Endothelial cell of umbilical vein (primary cell): ENCODE results near the gene NCOA5. TPM values are rescaled to one million over a fixed set of nuclear protein-coding genes. Genes with fewer than 3 reads are reported as not detected.

Experiments
- BruUV-seq: library from RNA; stranded (reverse); fragments of 400-500 nt; replicated peaks from 2 replicates; lab custom pipeline; 2021; lab: Mats Ljungman, UMichigan
- CTCF ChIA-PET: fragments of 300-600, 350-600 bp; sonication (Branson Sonifier 250); formaldehyde crosslinking; loops from one replicate; lab custom pipeline; 2021; ENCODE audit warnings: antibody characterized with exemption, inconsistent platforms; lab: Charles Lee
- POLR2A ChIA-PET: fragments of 300-600, 350-600 bp; sonication (Branson Sonifier 250); formaldehyde crosslinking; loops from one replicate; lab custom pipeline; 2021; ENCODE audit warnings: antibody characterized with exemption, inconsistent platforms; lab: Charles Lee
- DNase-seq: peaks from one replicate; pipeline ENCODE4 v3.0.0-alpha.2; 2011; ENCODE audit warnings: low read depth, low spot score
- FAIRE-seq: peaks from 2 replicates; lab custom pipeline; 2011; peaks lifted over from hg19 to GRCh38; lab: Jason Lieb, UNC
- H2AFZ ChIP-seq: 2 replicates; pipeline ENCODE4 v1.6.0; 2012; ENCODE audit warnings: low read depth, low read length, control low read depth, inconsistent platforms
- H3K27ac ChIP-seq: 2 replicates; pipeline ENCODE4 v1.5.1; 2011; ENCODE audit warnings: low read depth, mild to moderate bottlenecking, control low read depth, low read length, moderate library complexity; ENCODE audit not compliant: insufficient read depth
- H3K27me3 ChIP-seq, 2 experiments: 2 replicates each; pipeline versions ENCODE4 v1.6.0 to v1.6.1; 2011; ENCODE audit warnings: low read length in 2 of 2, mixed read lengths in 1 of 2; ENCODE audit not compliant: control insufficient read depth in 2 of 2, insufficient read depth in 2 of 2
- H3K36me3 ChIP-seq, 2 experiments: 2 replicates in 1 of 2; 3 replicates in 1 of 2; pipeline ENCODE4 v1.5.1; 2011; ENCODE audit warnings: low read length in 2 of 2, mild to moderate bottlenecking in 1 of 2, moderate library complexity in 1 of 2; ENCODE audit not compliant: control insufficient read depth in 2 of 2, insufficient read depth in 2 of 2; ENCODE audit errors: extremely low read depth in 1 of 2
- H3K4me1 ChIP-seq: 3 replicates; pipeline ENCODE4 v1.5.1; 2011; ENCODE audit warnings: mild to moderate bottlenecking, low read length; ENCODE audit not compliant: control insufficient read depth, insufficient read depth; ENCODE audit errors: extremely low read depth
- H3K4me2 ChIP-seq: 2 replicates; pipeline ENCODE4 v1.6.1; 2011; ENCODE audit warnings: low read length, control low read depth, mixed read lengths; ENCODE audit not compliant: insufficient read depth
- H3K4me3 ChIP-seq, 3 experiments: fragments of 200-600 bp in 1 of 3; sonication (generic), shearing (Covaris generic) in 1 of 3; replicated peaks in 1 of 3; 2 replicates each; pipeline ENCODE4 v1.5.1; 2011 to 2016; ENCODE audit warnings: control low read depth in 3 of 3, low read length in 3 of 3, mild to moderate bottlenecking in 2 of 3, inconsistent platforms in 1 of 3, low read depth in 1 of 3, moderate library complexity in 1 of 3; ENCODE audit not compliant: insufficient read depth in 1 of 3
- H3K79me2 ChIP-seq: 2 replicates; pipeline ENCODE4 v1.6.0; 2012; ENCODE audit warnings: low read length, inconsistent platforms; ENCODE audit not compliant: control insufficient read depth, insufficient read depth
- H3K9ac ChIP-seq: replicated peaks from 2 replicates; pipeline ENCODE3; 2011; ENCODE audit warnings: low read length, control low read depth; ENCODE audit not compliant: insufficient read depth; ENCODE audit errors: extremely low read depth
- H3K9me1 ChIP-seq: replicated peaks from 3 replicates; pipeline ENCODE4 v1.6.0; 2011; ENCODE audit warnings: mild to moderate bottlenecking, low read length; ENCODE audit not compliant: control insufficient read depth, insufficient read depth; ENCODE audit errors: extremely low read depth
- H3K9me3 ChIP-seq: replicated peaks from 2 replicates; pipeline ENCODE4 v1.5.1; 2012; ENCODE audit warnings: low read length, inconsistent platforms; ENCODE audit not compliant: control insufficient read depth, insufficient read depth
- H4K20me1 ChIP-seq: replicated peaks from 2 replicates; pipeline ENCODE3; 2011; ENCODE audit warnings: mild to moderate bottlenecking, low read length; ENCODE audit not compliant: control insufficient read depth, insufficient read depth; ENCODE audit errors: extremely low read depth
- CTCF ChIP-seq, 2 donors: IDR thresholded peaks; 1 replicate in 1 of 2; 2 replicates in 1 of 2; pipeline ENCODE4 v1.5.1; 2011; ENCODE audit warnings: low read length in 2 of 2, mild to moderate bottlenecking in 2 of 2, moderate library complexity in 2 of 2, control low read depth in 1 of 2, inconsistent platforms in 1 of 2, low read depth in 1 of 2; ENCODE audit not compliant: insufficient read depth in 1 of 2; ENCODE audit errors: extremely low read depth in 1 of 2
- EZH2 ChIP-seq: IDR thresholded peaks from 2 replicates; pipeline ENCODE4 v1.6.1; 2012; ENCODE audit warnings: borderline replicate concordance, low read depth, mild to moderate bottlenecking, moderate library complexity, low read length, inconsistent platforms; ENCODE audit not compliant: severe bottlenecking
- FOS ChIP-seq: IDR thresholded peaks from 2 replicates; pipeline ENCODE4 v1.6.1; 2011; ENCODE audit warnings: mild to moderate bottlenecking, low read length, moderate library complexity, borderline replicate concordance; ENCODE audit not compliant: insufficient read depth
- GATA2 ChIP-seq: IDR thresholded peaks from 2 replicates; pipeline ENCODE4 v1.7.0; 2011; ENCODE audit warnings: low read depth, mild to moderate bottlenecking, moderate library complexity, mixed read lengths, low read length; ENCODE audit not compliant: insufficient read length, insufficient read depth
- JUN ChIP-seq: IDR thresholded peaks from 2 replicates; pipeline ENCODE4 v1.6.1; 2011; ENCODE audit warnings: borderline replicate concordance, low read depth; ENCODE audit not compliant: insufficient read length, insufficient read depth
- MAX ChIP-seq: IDR thresholded peaks from 2 replicates; pipeline ENCODE4 v1.6.1; 2011; ENCODE audit not compliant: insufficient read depth, insufficient read length
- MYC ChIP-seq: IDR thresholded peaks from one replicate; pipeline ENCODE4 v1.6.1; 2011; ENCODE audit warnings: mild to moderate bottlenecking, low read depth, low read length
- POLR2A ChIP-seq: IDR thresholded peaks from 2 replicates; pipeline ENCODE4 v1.6.1; 2012; ENCODE audit warnings: low read depth, mild to moderate bottlenecking, control low read depth, low read length
- POLR2AphosphoS5 ChIP-seq: IDR thresholded peaks from 2 replicates; pipeline ENCODE4 v1.6.1; 2012; ENCODE audit warnings: low read depth, mild to moderate bottlenecking, control low read depth, low read length, moderate library complexity; ENCODE audit not compliant: insufficient read depth
- dilution Hi-C: fragments of 300-500 bp; cut with MboI; formaldehyde crosslinking; loops from one replicate; pipeline ENCODE4 v1.15.0; 2019; ENCODE audit warnings: low sequenced_read_pairs; ENCODE audit not compliant: extremely low pct_ligation_motif_present
- intact Hi-C: fragments of 100-400 bp; cut with micrococcal nuclease; formaldehyde crosslinking; loops from one replicate; pipeline ENCODE4 v1.10.0; 2022
- polyA plus RNA-seq, 4 experiments: library from polyadenylated mRNA; depleted of rRNA in 3 of 4; stranded (reverse) in 3 of 4; unstranded in 1 of 4; fragments of >200 nt; gene quantifications; 2 replicates each; pipeline versions ENCODE4 v1.2.1 to v1.2.3, GENCODE V29; 2011 to 2012; ENCODE audit warnings: missing spikeins in 1 of 4
- total RNA-seq: library from RNA; stranded (reverse); gene quantifications from 2 replicates; pipeline ENCODE4 v1.2.3, GENCODE V29; 2021

Gene NCOA5
- total and polyA plus RNA-seq, 2 donors (not counting 3 experiments of a cell fraction or from before 2014, with no cell fraction given) = 32.0 to 39.5 TPM

GRCh38 chr20:46047821-46048220, 41.9 kb downstream of the NCOA5 start:
- Histone ChIP-seq H3K4me1 (no peaks in the 10 kb centered on the region), H3K36me3 (no peaks in the 10 kb centered on the region), H3K27me3 (no peaks in the 10 kb centered on the region), H3K79me2 (no peaks in the 10 kb centered on the region), H3K4me2 (no peak overlapping the region), H2AFZ (no peak overlapping the region), H3K9me1 (no peaks in the 10 kb centered on the region), H3K4me3 (no peak overlapping the region), H3K27ac (no peak overlapping the region), H3K9me3 (no peaks in the 10 kb centered on the region), H3K9ac (no peak overlapping the region), H4K20me1 (no peaks in the 10 kb centered on the region)
- CTCF ChIA-PET = no interaction called here
- dilution Hi-C loops = no loop called here
- TF ChIP-seq JUN (no peak), POLR2A (no peak), MAX (no peak), POLR2AphosphoS5 (no peak), EZH2 (no peak), CTCF (IDR thresholded peaks at IDR 0.05; ENCODE audit: extremely low read depth in 1 of 2, insufficient read depth in 1 of 2, low read depth in 1 of 2, low read length in 2 of 2) (no peak), MYC (no peak), GATA2 (no peak), FOS (no peak)
- FAIRE-seq (no peak), DNase-seq (no peak)
- intact Hi-C loops = no loop called here
- POLR2A ChIA-PET = no interaction called here
- BruUV-seq = no TSS peak
